Measurements from ENCODE around the gene NCOA7. TPM values are rescaled to one million over a fixed set of nuclear protein-coding genes. Genes with fewer than 3 reads are reported as not detected.
"Not testable (repeated sequence)": the region's sequence is repeated elsewhere in the genome, so short reads cannot be mapped to it uniquely, and the experiment has no call there.

Gene NCOA7
- total RNA-seq, 1 experiment from 2014 or later: 67.9 TPM

- peaks cover 39% of the 10 kb centered on the region for H3K4me1 Mint-ChIP-seq (ENCODE audit: low read depth, unreplicated experiment)
- CTCF ChIA-PET: no interaction called here
- no peaks in the 10 kb centered on the region for H3K27me3 Mint-ChIP-seq (ENCODE audit: insufficient read depth, unreplicated experiment)
- Histone ChIP-seq H3K4me3 (ENCODE audit: low read depth, low read length) (no peak overlapping the region), H3K27me3 (replicated peaks; ENCODE audit: control insufficient read depth, insufficient read depth, low read length) (no peaks in the 10 kb centered on the region), H3K9me3 (no peaks in the 10 kb centered on the region), H3K36me3 (ENCODE audit: control insufficient read depth, insufficient read depth, low read length) (no peaks in the 10 kb centered on the region; the same call in 1 of the 2 replicates), H3K4me1 (peaks cover 25% of the 10 kb centered on the region)
- DNase-seq: no peak
- H3K4me3 Mint-ChIP-seq (ENCODE audit: unreplicated experiment): no peak overlapping the region
- H3K36me3 Mint-ChIP-seq (ENCODE audit: insufficient read depth, unreplicated experiment): peaks cover 76% of the 10 kb centered on the region
- TSS peak; percentile 68 for BruUV-seq (replicated peaks)
- POLR2A ChIA-PET: no interaction called here
- no peaks in the 10 kb centered on the region for H3K9me3 Mint-ChIP-seq (ENCODE audit: unreplicated experiment)
- TF ChIP-seq, protein P1, sequence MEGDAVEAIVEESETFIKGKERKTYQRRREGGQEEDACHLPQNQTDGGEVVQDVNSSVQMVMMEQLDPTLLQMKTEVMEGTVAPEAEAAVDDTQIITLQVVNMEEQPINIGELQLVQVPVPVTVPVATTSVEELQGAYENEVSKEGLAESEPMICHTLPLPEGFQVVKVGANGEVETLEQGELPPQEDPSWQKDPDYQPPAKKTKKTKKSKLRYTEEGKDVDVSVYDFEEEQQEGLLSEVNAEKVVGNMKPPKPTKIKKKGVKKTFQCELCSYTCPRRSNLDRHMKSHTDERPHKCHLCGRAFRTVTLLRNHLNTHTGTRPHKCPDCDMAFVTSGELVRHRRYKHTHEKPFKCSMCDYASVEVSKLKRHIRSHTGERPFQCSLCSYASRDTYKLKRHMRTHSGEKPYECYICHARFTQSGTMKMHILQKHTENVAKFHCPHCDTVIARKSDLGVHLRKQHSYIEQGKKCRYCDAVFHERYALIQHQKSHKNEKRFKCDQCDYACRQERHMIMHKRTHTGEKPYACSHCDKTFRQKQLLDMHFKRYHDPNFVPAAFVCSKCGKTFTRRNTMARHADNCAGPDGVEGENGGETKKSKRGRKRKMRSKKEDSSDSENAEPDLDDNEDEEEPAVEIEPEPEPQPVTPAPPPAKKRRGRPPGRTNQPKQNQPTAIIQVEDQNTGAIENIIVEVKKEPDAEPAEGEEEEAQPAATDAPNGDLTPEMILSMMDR (IDR thresholded peaks at IDR 0.05; ENCODE audit: insufficient read depth in 1 of 2, low read depth in 1 of 2, low read length in 1 of 2, severe bottlenecking in 1 of 2, unreplicated experiment in 1 of 2): no peak
- intact Hi-C loops (cut with micrococcal nuclease; ENCODE audit: unreplicated experiment): no loop called here
- H3K27ac Mint-ChIP-seq (ENCODE audit: unreplicated experiment): no peak overlapping the region
These were observed 119.8 kb downstream of the NCOA7 start for GRCh38 chr6:125910527-125910926.

GRCh38 chr6:125911051-125911451, 120.3 kb downstream of the NCOA7 start:
- H3K36me3 ChIP-seq (ENCODE audit: control insufficient read depth, insufficient read depth, low read length); H3K27me3 Mint-ChIP-seq (ENCODE audit: insufficient read depth, unreplicated experiment); H3K9me3 Mint-ChIP-seq (ENCODE audit: unreplicated experiment); BruUV-seq (replicated peaks); H3K27ac Mint-ChIP-seq (ENCODE audit: unreplicated experiment); POLR2A ChIA-PET; H3K27me3 ChIP-seq (replicated peaks; ENCODE audit: control insufficient read depth, insufficient read depth, low read length); H3K4me3 Mint-ChIP-seq (ENCODE audit: unreplicated experiment); CTCF ChIA-PET; H3K9me3 ChIP-seq; H3K4me3 ChIP-seq (ENCODE audit: low read depth, low read length): not testable (repeated sequence)
- Mint-ChIP-seq H3K36me3 (ENCODE audit: insufficient read depth, unreplicated experiment) (peaks cover 76% of the 10 kb centered on the region), H3K4me1 (ENCODE audit: low read depth, unreplicated experiment) (peaks cover 35% of the 10 kb centered on the region)
- peaks cover 25% of the 10 kb centered on the region for H3K4me1 ChIP-seq
- peak; percentile 33 to 49 for DNase-seq
- intact Hi-C loops (cut with micrococcal nuclease; ENCODE audit: unreplicated experiment): loop anchor here (1.0 kb wide), 2 partner anchors 8 to 12 kb away; no protein-coding TSS in a partner anchor

- H3K9me3 Mint-ChIP-seq (ENCODE audit: unreplicated experiment); H3K27me3 Mint-ChIP-seq (ENCODE audit: insufficient read depth, unreplicated experiment); H3K27me3 ChIP-seq (replicated peaks; ENCODE audit: control insufficient read depth, insufficient read depth, low read length); intact Hi-C loops (cut with micrococcal nuclease; ENCODE audit: unreplicated experiment); DNase-seq; H3K4me3 Mint-ChIP-seq (ENCODE audit: unreplicated experiment); CTCF ChIA-PET; H3K36me3 ChIP-seq (ENCODE audit: control insufficient read depth, insufficient read depth, low read length); H3K4me3 ChIP-seq (ENCODE audit: low read depth, low read length); POLR2A ChIA-PET; H3K9me3 ChIP-seq; BruUV-seq (replicated peaks); H3K27ac Mint-ChIP-seq (ENCODE audit: unreplicated experiment): not testable (repeated sequence)
- Mint-ChIP-seq H3K4me1 (ENCODE audit: low read depth, unreplicated experiment) (peaks cover 41% of the 10 kb centered on the region), H3K36me3 (ENCODE audit: insufficient read depth, unreplicated experiment) (peaks cover 77% of the 10 kb centered on the region)
- peaks cover 26% of the 10 kb centered on the region for H3K4me1 ChIP-seq
These were observed 121.7 kb downstream of the NCOA7 start for GRCh38 chr6:125912430-125912829.

- ChIA-PET POLR2A (no interaction called here), CTCF (interaction anchor here (1.2 kb wide), 1 partner anchor 44 kb away, joined by 3 read pairs; no protein-coding TSS in a partner anchor)
- no peak overlapping the region for H3K27ac Mint-ChIP-seq (ENCODE audit: unreplicated experiment)
- Histone ChIP-seq H3K36me3 (ENCODE audit: control insufficient read depth, insufficient read depth, low read length) (no peaks in the 10 kb centered on the region; the same call in 1 of the 2 replicates), H3K4me1 (peaks cover 34% of the 10 kb centered on the region), H3K4me3 (ENCODE audit: low read depth, low read length) (no peak overlapping the region), H3K27me3 (replicated peaks; ENCODE audit: control insufficient read depth, insufficient read depth, low read length) (no peaks in the 10 kb centered on the region), H3K9me3 (no peaks in the 10 kb centered on the region)
- H3K9me3 Mint-ChIP-seq (ENCODE audit: unreplicated experiment): no peaks in the 10 kb centered on the region
- no peak overlapping the region for H3K4me3 Mint-ChIP-seq (ENCODE audit: unreplicated experiment)
- intact Hi-C loops (cut with micrococcal nuclease; ENCODE audit: unreplicated experiment): no loop called here
- H3K27me3 Mint-ChIP-seq (ENCODE audit: insufficient read depth, unreplicated experiment): no peaks in the 10 kb centered on the region
- peaks cover 46% of the 10 kb centered on the region for H3K4me1 Mint-ChIP-seq (ENCODE audit: low read depth, unreplicated experiment)
- BruUV-seq (replicated peaks): no TSS peak
- TF ChIP-seq, protein P1 (IDR thresholded peaks at IDR 0.05; ENCODE audit: insufficient read depth in 1 of 2, low read depth in 1 of 2, low read length in 1 of 2, severe bottlenecking in 1 of 2, unreplicated experiment in 1 of 2): no peak
- DNase-seq: no peak
- peaks cover 74% of the 10 kb centered on the region for H3K36me3 Mint-ChIP-seq (ENCODE audit: insufficient read depth, unreplicated experiment)
These were observed 122.4 kb downstream of the NCOA7 start for GRCh38 chr6:125913145-125913544.

Measured in Caco-2 (cell line).